Mucosa of gallbladder (tissue), 1 donor: ENCODE data around the gene PIP4K2A. TPM values are rescaled to one million over a fixed set of nuclear protein-coding genes. Genes with fewer than 3 reads are reported as not detected.
A peak's percentile ranks its signal among the peaks of the same experiment; 100 is the strongest.

Experiments used
- DNase-seq: peaks from one replicate; pipeline ENCODE4 v3.0.0-alpha.2; 2020; ENCODE audit warnings: low spot score
- total RNA-seq: library from RNA; stranded (reverse); gene quantifications from one replicate; pipeline ENCODE4 v1.2.1, GENCODE V29; 2021
- donor health status: DM: no; HTN: no; CAD: no.

The PIP4K2A gene
- total RNA-seq, 1 donor from 2014 or later, result 55.2 TPM

GRCh38 chr10:22620929-22621328 lies 93.4 kb downstream of the PIP4K2A start:
- DNase-seq, result no peak

- DNase-seq, result no peak
Measured at GRCh38 chr10:22620140-22620857, 94.1 kb downstream of the PIP4K2A start.

- DNase-seq, result no peak
Measured at GRCh38 chr10:22619101-22619500, 95.3 kb downstream of the PIP4K2A start.

GRCh38 chr10:22618078-22618785 lies 96.1 kb downstream of the PIP4K2A start:
- DNase-seq, result no peak

GRCh38 chr10:22617516-22617915 lies 96.9 kb downstream of the PIP4K2A start:
- DNase-seq, result no peak

- DNase-seq, result no peak
Measured at GRCh38 chr10:22617051-22617450, 97.3 kb downstream of the PIP4K2A start.

GRCh38 chr10:22615819-22616499 lies 98.4 kb downstream of the PIP4K2A start:
- DNase-seq, result no peak

GRCh38 chr10:22615101-22615500 lies 99.3 kb downstream of the PIP4K2A start:
- DNase-seq, result no peak

- DNase-seq, result no peak
Measured at GRCh38 chr10:22613011-22613410, 101.4 kb downstream of the PIP4K2A start.

- DNase-seq, result no peak
Measured at GRCh38 chr10:22612318-22612717, 102.1 kb downstream of the PIP4K2A start.

- no peak for DNase-seq
Measured at GRCh38 chr10:22611425-22612115, 102.8 kb downstream of the PIP4K2A start.

GRCh38 chr10:22610610-22611009 lies 103.8 kb downstream of the PIP4K2A start:
- DNase-seq, result no peak

GRCh38 chr10:22609719-22610465 lies 104.5 kb downstream of the PIP4K2A start:
- no peak for DNase-seq

GRCh38 chr10:22609251-22609650 lies 105.1 kb downstream of the PIP4K2A start:
- DNase-seq, result no peak

GRCh38 chr10:22607261-22607660 lies 107.1 kb downstream of the PIP4K2A start:
- DNase-seq, result no peak

- peak; percentile 45 for DNase-seq
Measured at GRCh38 chr10:22606164-22606614, 108.2 kb downstream of the PIP4K2A start.

- no peak for DNase-seq
Measured at GRCh38 chr10:22605168-22605567, 109.2 kb downstream of the PIP4K2A start.

GRCh38 chr10:22604344-22605126 lies 109.8 kb downstream of the PIP4K2A start:
- DNase-seq, result no peak

- DNase-seq, result no peak
Measured at GRCh38 chr10:22603581-22603980, 110.8 kb downstream of the PIP4K2A start.

- no peak for DNase-seq
Measured at GRCh38 chr10:22601618-22602017, 112.8 kb downstream of the PIP4K2A start.
